Lower leg skin (tissue), 4 donors: ENCODE results near the gene DEFB113. TPM values are rescaled to one million over a fixed set of nuclear protein-coding genes. Genes with fewer than 3 reads are reported as not detected.

Experiments
- DNase-seq, 2 donors: peaks; one replicate each; pipeline ENCODE4 v3.0.0-alpha.2; 2019; ENCODE audit warnings: low spot score in 2 of 2
- H3K4me3 ChIP-seq: fragments of 200-600 bp; sonication (generic); 2 replicates; pipeline ENCODE4 v1.5.1; 2017; ENCODE audit warnings: mild to moderate bottlenecking, low read depth; ENCODE audit not compliant: poor library complexity, severe bottlenecking
- CTCF ChIP-seq, 3 donors: fragments of 450-650 bp; IDR thresholded peaks; one replicate each; pipeline ENCODE4 v1.5.1; 2016; ENCODE audit warnings: antibody characterized with exemption in 3 of 3, mild to moderate bottlenecking in 3 of 3, moderate library complexity in 2 of 3
- POLR2A ChIP-seq, 2 donors: fragments of 450-650 bp; IDR thresholded peaks; one replicate each; pipeline ENCODE4 v1.6.1; 2016 to 2017; ENCODE audit warnings: antibody characterized with exemption in 2 of 2, mild to moderate bottlenecking in 1 of 2, moderate library complexity in 1 of 2
- WGBS, 2 donors: methylation state at CpG; one replicate each; pipeline ENCODE4 v1.1.5; 2018; 5-methylcytosine and 5-hydroxymethylcytosine counted together
- intact Hi-C: fragments of 100-400 bp; cut with DNase I; formaldehyde crosslinking; loops from one replicate; pipeline ENCODE4 v1.15.0; 2023; ENCODE audit warnings: low total_unique reads
- total RNA-seq, 4 donors: library from RNA; depleted of rRNA; stranded (reverse); fragments of >200 nt; gene quantifications; one replicate each; pipeline ENCODE4 v1.1.0, GENCODE V29; 2016

Gene DEFB113
- total RNA-seq: not detected

GRCh38 chr6:49969605-49970004 lies at the start of gene DEFB113:
Gene DEFB113 (minus strand): TSS chr6:49969625. CDS start chr6:49969625, 0 bp downstream.
- 33 to 35% methylated on average over 2 of the region's 2 CpGs for WGBS, 2 donors
- H3K4me3 ChIP-seq: no peak within 1 kb of the TSS
- no peak for DNase-seq
- TF ChIP-seq POLR2A (IDR thresholded peaks at IDR 0.05) (no peak), CTCF (IDR thresholded peaks at IDR 0.05) (no peak)
- intact Hi-C loops: no loop called here

- no peak for TF ChIP-seq CTCF (IDR thresholded peaks at IDR 0.05)
- no peak for TF ChIP-seq POLR2A (IDR thresholded peaks at IDR 0.05)
- no peak overlapping the region for H3K4me3 ChIP-seq
- intact Hi-C loops: no loop called here
- 60 to 76% methylated on average over 3 of the region's 3 CpGs for WGBS, 2 donors
- no peak for DNase-seq
Measured at GRCh38 chr6:50007819-50008218, 38.4 kb upstream of the DEFB113 start.

GRCh38 chr6:50003139-50003538 lies 33.7 kb upstream of the DEFB113 start:
- no peak overlapping the region for H3K4me3 ChIP-seq
- 54 to 64% methylated on average over 3 of the region's 3 CpGs for WGBS, 2 donors
- TF ChIP-seq POLR2A (IDR thresholded peaks at IDR 0.05) (no peak), CTCF (IDR thresholded peaks at IDR 0.05) (no peak)
- no peak for DNase-seq
- intact Hi-C loops: no loop called here

- DNase-seq: no peak
- H3K4me3 ChIP-seq: no peak overlapping the region
- TF ChIP-seq POLR2A (IDR thresholded peaks at IDR 0.05): no peak
- TF ChIP-seq CTCF (IDR thresholded peaks at IDR 0.05): no peak
- intact Hi-C loops: no loop called here
Measured at GRCh38 chr6:49995278-49995677, 25.9 kb upstream of the DEFB113 start.

- WGBS, 2 donors: 79 to 87% methylated on average over 2 of the region's 2 CpGs
- intact Hi-C loops: no loop called here
- TF ChIP-seq CTCF (IDR thresholded peaks at IDR 0.05) (no peak), POLR2A (IDR thresholded peaks at IDR 0.05) (no peak)
- DNase-seq: no peak
- H3K4me3 ChIP-seq: no peak overlapping the region
Measured at GRCh38 chr6:49988900-49989299, 19.5 kb upstream of the DEFB113 start.

GRCh38 chr6:49987749-49988148 lies 18.3 kb upstream of the DEFB113 start:
- intact Hi-C loops: no loop called here
- 92 to 98% methylated on average over 2 of the region's 2 CpGs for WGBS, 2 donors

More at GRCh38 chr6:49987749-49988148, 18.3 kb upstream of the DEFB113 start:
- no peak for TF ChIP-seq CTCF (IDR thresholded peaks at IDR 0.05)
- no peak for TF ChIP-seq POLR2A (IDR thresholded peaks at IDR 0.05)
- no peak overlapping the region for H3K4me3 ChIP-seq
- DNase-seq: no peak
